ENCODE measurements around the gene NCR3LG1.

Gene NCR3LG1

GRCh38 chr11:17352950-17353820 is 1.6 kb downstream of the NCR3LG1 start:
- Histone ChIP-seq H3K9ac (ENCODE audit: low read depth, low read length) (peak overlapping the region; percentile 54), H2AFZ (ENCODE audit: low read depth, low read length) (peak overlapping the region; percentile 60), H3K4me3 (ENCODE audit: low read depth in 1 of 2, low read length in 2 of 2) (peak overlapping the region; percentile 38 to 62; a peak in 3 of 4 replicates), H3K36me3 (ENCODE audit: insufficient read depth, low read length) (peaks cover 19% of the 10 kb centered on the region; the same call in 1 of the 2 replicates), H3K27ac (ENCODE audit: low read length) (peak overlapping the region; percentile 40), H3K79me2 (ENCODE audit: insufficient read depth, low read length) (no peaks in the 10 kb centered on the region), H3K9me3 (ENCODE audit: insufficient read depth, low read length, severe bottlenecking) (no peaks in the 10 kb centered on the region), H3K4me2 (ENCODE audit: insufficient read depth, low read length) (peak overlapping the region; percentile 89), H3K27me3 (ENCODE audit: insufficient read depth, low read length, poor library complexity) (peaks cover 21% of the 10 kb centered on the region), H4K20me1 (ENCODE audit: insufficient read depth, low read length) (no peaks in the 10 kb centered on the region), H3K4me1 (ENCODE audit: insufficient read depth, low read length) (peaks cover 42% of the 10 kb centered on the region)
- TF ChIP-seq EZH2 (IDR thresholded peaks at IDR 0.05; ENCODE audit: borderline replicate concordance, low read depth, low read length, severe bottlenecking) (peak; percentile 66), CTCF (IDR thresholded peaks at IDR 0.05; ENCODE audit: borderline replicate concordance, extremely low read depth, low read length, poor library complexity, severe bottlenecking) (no peak)
- DNase-seq = peak; percentile 63
- peak; percentile 54 for ATAC-seq (ENCODE audit: insufficient read depth, low read depth)

DNA sequence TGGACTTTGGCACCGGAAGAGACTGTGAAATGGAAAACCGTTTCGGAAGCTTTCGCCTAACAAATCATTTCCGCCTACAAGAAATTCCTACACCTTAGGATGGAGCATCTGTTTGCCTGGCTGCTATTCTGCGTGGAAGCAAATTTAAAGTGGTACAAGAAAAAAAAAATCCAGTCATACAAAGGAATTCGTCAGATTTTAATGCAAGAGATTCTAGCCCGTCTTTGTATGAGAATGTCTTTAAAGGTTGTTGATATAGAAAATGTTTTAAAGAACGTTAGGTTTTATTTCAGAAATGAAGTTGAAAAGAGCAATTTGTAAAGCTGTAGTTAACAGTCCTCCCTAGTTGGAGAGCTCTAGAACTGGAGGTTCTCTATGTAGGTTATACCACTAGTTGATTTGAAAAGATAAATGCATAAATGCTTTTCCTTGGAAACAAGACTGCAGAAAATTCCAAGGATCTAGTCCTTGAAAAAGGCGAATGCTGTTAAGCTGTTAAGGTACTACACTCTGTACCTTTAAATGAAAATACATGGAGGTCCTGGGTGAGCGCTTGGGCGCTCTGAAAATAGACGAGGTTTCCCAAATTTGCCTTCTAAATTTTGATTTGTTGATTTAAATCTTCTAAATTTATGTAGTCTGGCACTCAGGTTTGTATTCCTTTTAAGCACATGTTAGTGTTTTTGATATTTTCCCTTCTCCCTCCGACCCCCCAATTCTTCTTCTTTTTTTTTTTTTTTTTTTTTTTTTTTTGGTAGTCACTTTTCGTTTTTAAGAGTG is 2.4 kb downstream of the NCR3LG1 start:
- H3K9me3 ChIP-seq (ENCODE audit: insufficient read depth, low read length, severe bottlenecking) = no peaks in the 10 kb centered on the region
- TF ChIP-seq CTCF (IDR thresholded peaks at IDR 0.05; ENCODE audit: borderline replicate concordance, extremely low read depth, low read length, poor library complexity, severe bottlenecking) = no peak
- no peak for TF ChIP-seq EZH2 (IDR thresholded peaks at IDR 0.05; ENCODE audit: borderline replicate concordance, low read depth, low read length, severe bottlenecking)
- peak overlapping the region; percentile 54 for H3K9ac ChIP-seq (ENCODE audit: low read depth, low read length)
- H3K4me2 ChIP-seq (ENCODE audit: insufficient read depth, low read length) = peak overlapping the region; percentile 89
- H3K79me2 ChIP-seq (ENCODE audit: insufficient read depth, low read length) = no peaks in the 10 kb centered on the region
- ATAC-seq (ENCODE audit: insufficient read depth, low read depth) (no peak), DNase-seq (no peak)
- peak overlapping the region; percentile 60 for H2AFZ ChIP-seq (ENCODE audit: low read depth, low read length)
- peaks cover 21% of the 10 kb centered on the region for H3K27me3 ChIP-seq (ENCODE audit: insufficient read depth, low read length, poor library complexity)
- H3K4me3 ChIP-seq (ENCODE audit: low read depth in 1 of 2, low read length in 2 of 2) = peak overlapping the region; percentile 38 to 62; a peak in 3 of 4 replicates
- peaks cover 19% of the 10 kb centered on the region; the same call in 1 of the 2 replicates for H3K36me3 ChIP-seq (ENCODE audit: insufficient read depth, low read length)
- peak overlapping the region; percentile 40; the same call in 1 of the 2 replicates for H3K27ac ChIP-seq (ENCODE audit: low read length)
- H4K20me1 ChIP-seq (ENCODE audit: insufficient read depth, low read length) = no peaks in the 10 kb centered on the region
- peaks cover 42% of the 10 kb centered on the region for H3K4me1 ChIP-seq (ENCODE audit: insufficient read depth, low read length)

- peaks cover 21% of the 10 kb centered on the region for H3K27me3 ChIP-seq (ENCODE audit: insufficient read depth, low read length, poor library complexity)
- no peak overlapping the region for H2AFZ ChIP-seq (ENCODE audit: low read depth, low read length)
- H3K79me2 ChIP-seq (ENCODE audit: insufficient read depth, low read length) = no peaks in the 10 kb centered on the region
- H3K4me1 ChIP-seq (ENCODE audit: insufficient read depth, low read length) = peaks cover 42% of the 10 kb centered on the region
- peak overlapping the region; percentile 89; the same call in 1 of the 2 replicates for H3K4me2 ChIP-seq (ENCODE audit: insufficient read depth, low read length)
- no peak overlapping the region for H3K27ac ChIP-seq (ENCODE audit: low read length)
- peak; percentile 80 for DNase-seq
- H4K20me1 ChIP-seq (ENCODE audit: insufficient read depth, low read length) = no peaks in the 10 kb centered on the region
- no peak overlapping the region for H3K4me3 ChIP-seq (ENCODE audit: low read depth in 1 of 2, low read length in 2 of 2)
- TF ChIP-seq EZH2 (IDR thresholded peaks at IDR 0.05; ENCODE audit: borderline replicate concordance, low read depth, low read length, severe bottlenecking) = no peak
- TF ChIP-seq CTCF (IDR thresholded peaks at IDR 0.05; ENCODE audit: borderline replicate concordance, extremely low read depth, low read length, poor library complexity, severe bottlenecking) = peak; percentile 78
- no peaks in the 10 kb centered on the region for H3K9me3 ChIP-seq (ENCODE audit: insufficient read depth, low read length, severe bottlenecking)
- peak; percentile 42; the same call in 2 of the 3 replicates for ATAC-seq (ENCODE audit: insufficient read depth, low read depth)
- peaks cover 16% of the 10 kb centered on the region; the same call in 1 of the 2 replicates for H3K36me3 ChIP-seq (ENCODE audit: insufficient read depth, low read length)
- no peak overlapping the region for H3K9ac ChIP-seq (ENCODE audit: low read depth, low read length)
These were observed 3.0 kb downstream of the NCR3LG1 start for GRCh38 chr11:17354601-17354991.

Data from DND-41 (cell line).